HG03378 (cell line): ENCODE results near the gene NFATC4.

Experiments
- ATAC-seq: cut with Tn5 transposase; IDR thresholded peaks from one replicate; pipeline ENCODE4 v1.9.1; 2021; ENCODE audit warnings: mild to moderate bottlenecking, moderate library complexity; ENCODE audit not compliant: unreplicated experiment

NFATC4 gene

DNA sequence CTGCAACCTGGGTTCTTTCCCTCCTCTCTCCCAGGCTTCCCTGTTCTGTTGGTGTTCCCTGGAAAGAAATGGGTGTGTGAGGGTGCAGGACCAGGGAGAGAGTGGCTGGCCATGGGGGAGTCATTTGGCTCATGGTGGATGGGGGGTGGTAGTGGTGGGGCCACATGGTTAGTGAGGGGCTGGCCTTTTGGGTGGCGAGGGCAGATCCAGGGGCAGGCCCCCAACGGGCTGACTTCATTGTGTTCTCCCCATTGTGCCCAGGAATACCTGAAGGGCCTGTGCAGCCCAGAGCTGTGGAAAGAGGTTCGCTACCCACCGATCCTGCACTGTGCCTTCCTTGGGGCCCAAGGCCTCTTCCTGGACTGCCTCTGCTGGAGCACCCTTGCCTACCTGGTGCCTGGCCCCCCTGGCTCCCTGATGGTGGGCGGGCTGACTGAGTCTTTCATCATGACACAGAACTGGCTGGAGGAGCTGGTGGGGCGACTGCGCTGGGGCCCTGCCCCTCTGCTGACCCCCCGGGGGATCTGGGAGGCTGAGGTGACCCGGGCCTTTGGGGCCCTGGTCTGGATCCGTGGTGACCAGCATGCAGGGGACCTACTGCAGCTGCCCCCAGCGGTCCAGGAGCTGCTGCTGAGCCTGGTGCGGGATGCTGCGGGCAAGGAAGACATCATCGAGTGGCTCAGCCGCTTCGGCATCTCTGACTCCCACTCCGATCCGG is 39.8 kb downstream of the NFATC4 start:
- ATAC-seq = no peak

DNA sequence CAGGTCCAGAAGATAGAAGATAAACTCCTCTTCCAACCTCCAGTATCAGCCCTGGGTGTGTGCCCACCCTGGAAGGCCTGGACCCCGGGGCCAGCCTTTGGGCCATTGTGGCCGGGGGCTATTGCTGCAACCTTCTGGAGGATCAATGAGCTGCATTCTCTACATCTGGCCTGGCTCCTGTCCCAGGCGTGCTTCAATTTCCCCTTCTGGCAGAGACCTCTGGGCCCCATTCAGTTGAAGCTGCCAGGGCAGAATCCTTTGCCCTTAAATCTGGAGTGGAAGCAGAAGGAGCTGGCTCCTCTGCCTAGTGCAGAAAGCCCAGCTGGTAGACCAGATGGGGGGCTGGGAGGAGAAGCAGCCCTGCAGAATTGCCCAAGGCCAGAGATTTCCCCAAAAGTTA is 40.8 kb downstream of the NFATC4 start:
- no peak for ATAC-seq

DNA sequence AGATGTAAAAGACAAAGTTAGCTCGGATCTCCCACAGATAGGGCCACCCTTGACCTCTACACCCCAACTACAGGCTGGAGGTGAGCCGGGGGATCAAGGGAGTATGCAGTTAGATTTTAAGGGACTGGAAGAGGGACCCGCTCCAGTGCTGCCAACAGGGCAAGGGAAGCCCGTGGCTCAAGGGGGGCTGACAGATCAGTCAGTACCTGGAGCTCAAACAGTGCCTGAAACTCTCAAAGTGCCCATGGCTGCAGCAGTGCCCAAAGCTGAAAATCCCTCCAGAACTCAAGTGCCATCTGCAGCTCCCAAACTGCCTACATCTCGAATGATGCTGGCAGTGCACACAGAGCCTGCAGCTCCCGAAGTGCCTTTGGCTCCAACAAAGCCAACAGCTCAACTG is 41.2 kb downstream of the NFATC4 start:
- no peak for ATAC-seq

DNA sequence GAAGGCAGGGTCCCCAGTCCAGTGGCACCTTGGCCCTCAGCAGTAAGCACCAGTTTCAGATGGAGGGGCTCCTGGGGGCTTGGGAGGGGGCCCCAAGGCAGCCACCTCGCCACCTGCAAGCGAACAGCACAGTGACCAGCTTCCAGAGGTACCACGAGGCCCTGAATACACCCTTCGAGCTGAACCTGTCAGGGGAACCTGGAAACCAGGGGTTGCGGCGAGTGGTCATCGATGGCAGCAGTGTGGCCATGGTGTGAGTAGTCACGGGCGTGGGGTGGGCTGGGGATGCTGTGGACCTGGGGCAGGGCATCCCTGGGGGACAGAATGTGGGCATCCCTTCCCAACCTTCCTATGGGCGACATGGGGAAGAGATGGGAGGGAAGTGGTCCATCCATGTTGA is 42.0 kb downstream of the NFATC4 start:
- ATAC-seq = no peak

DNA sequence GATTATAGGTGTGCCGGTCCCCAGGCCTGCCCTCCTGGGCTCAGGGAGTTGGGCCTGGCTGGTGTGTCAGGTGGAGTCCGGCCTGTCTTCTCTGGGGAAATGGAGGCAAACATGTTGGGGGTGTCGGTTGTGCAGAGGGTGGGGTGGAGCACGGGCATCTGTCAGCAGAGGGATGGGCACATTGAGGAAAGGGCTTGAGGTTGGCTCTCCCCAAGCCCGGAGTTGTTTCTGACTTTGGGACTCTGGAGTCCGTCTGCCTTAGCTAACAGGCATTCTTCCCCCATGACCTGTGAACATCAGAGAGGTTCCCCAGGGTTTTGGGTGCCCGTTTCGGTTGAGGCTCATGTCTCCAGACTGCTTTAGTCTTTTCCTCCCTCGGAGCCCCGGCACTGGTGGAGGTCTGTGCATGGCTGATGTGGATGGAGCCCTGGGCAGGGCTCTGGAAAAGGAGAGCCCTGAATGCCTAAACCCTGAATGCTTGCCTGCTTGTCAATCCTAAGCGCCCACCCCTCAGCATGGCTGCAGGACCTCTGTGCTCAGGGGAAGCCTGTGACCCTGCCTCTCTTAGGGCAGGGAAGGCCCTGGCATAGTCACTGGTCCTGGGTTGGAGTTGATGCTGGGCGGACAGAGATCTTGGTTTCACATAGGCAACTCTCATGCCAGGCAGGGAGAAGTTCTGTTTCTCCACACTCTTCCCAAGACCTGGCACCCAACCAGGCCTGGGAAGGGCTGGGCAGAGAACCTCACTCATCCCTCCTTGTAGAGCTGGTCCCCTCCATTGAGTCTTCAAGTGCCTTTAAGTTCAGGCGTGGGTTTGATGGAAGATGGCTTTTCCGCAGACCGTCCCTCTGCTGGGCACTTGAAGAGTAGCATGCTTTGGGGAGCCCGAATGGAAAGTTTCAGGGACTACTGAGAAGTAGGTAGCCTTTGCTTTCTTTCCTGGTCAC is 43.7 kb downstream of the NFATC4 start:
- ATAC-seq = peak; percentile 65

DNA sequence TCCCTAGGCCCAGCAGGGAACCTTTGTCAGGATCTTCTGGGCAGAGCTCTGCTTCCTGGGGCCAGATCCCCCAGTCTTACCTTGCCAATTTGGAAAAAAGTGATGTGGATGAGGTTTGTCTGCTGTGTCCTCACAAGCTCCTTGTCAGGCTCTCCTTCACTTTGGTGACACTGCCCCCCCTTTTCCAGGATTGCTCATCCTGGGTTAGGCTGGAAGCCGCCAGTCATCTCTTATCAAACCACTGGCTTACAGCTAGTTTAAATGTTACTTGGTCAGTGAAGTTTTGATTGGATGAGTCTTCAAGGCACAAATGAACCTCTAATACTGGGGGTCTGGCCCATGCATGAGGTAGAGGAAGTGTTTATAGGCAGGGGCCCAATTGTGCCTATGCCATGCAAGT is 46.1 kb downstream of the NFATC4 start:
- ATAC-seq = no peak

DNA sequence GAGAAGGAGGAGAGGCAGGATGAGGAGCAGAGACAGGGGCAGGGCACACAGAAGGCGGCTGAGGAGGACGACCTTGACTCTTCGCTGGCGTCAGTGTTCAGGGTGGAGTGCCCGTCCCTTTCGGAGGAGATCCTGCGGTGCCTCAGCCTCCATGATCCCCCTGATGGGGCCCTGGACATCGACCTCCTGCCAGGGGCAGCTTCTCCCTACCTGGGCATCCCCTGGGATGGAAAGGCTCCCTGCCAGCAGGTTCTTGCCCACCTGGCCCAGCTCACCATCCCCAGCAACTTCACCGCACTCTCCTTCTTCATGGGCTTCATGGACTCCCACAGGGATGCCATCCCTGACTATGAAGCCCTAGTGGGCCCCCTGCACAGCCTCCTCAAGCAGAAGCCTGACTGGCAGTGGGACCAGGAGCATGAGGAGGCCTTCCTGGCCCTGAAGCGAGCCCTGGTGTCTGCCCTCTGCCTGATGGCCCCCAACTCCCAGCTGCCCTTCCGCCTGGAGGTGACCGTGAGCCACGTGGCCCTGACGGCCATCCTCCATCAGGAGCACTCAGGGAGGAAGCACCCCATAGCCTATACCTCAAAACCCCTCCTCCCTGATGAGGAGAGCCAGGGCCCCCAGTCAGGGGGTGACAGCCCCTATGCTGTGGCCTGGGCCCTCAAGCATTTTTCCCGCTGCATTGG is 46.9 kb downstream of the NFATC4 start:
- ATAC-seq = no peak

DNA sequence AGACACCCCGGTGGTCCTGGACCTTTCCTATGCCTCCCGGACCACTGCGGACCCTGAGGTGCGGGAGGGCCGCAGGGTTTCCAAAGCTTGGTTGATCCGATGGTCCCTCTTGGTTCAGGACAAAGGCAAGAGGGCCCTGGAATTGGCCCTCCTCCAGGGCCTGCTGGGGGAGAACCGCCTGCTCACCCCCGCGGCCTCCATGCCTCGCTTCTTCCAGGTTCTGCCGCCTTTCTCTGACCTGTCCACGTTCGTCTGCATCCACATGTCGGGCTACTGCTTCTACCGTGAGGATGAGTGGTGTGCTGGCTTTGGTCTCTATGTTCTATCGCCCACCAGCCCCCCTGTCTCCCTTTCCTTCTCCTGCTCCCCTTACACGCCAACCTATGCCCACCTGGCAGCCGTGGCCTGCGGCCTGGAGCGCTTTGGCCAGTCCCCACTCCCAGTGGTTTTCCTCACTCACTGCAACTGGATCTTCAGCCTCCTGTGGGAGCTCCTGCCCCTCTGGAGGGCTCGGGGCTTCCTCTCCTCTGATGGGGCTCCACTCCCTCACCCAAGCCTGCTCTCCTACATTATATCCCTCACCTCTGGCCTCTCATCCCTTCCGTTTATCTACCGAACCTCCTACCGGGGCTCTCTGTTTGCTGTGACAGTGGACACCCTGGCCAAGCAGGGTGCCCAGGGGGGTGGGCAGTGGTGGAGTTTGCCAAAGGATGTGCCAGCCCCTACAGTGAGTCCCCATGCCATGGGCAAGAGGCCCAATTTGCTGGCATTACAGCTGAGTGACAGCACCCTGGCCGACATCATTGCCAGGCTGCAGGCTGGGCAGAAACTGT is 47.7 kb downstream of the NFATC4 start:
- ATAC-seq = no peak

DNA sequence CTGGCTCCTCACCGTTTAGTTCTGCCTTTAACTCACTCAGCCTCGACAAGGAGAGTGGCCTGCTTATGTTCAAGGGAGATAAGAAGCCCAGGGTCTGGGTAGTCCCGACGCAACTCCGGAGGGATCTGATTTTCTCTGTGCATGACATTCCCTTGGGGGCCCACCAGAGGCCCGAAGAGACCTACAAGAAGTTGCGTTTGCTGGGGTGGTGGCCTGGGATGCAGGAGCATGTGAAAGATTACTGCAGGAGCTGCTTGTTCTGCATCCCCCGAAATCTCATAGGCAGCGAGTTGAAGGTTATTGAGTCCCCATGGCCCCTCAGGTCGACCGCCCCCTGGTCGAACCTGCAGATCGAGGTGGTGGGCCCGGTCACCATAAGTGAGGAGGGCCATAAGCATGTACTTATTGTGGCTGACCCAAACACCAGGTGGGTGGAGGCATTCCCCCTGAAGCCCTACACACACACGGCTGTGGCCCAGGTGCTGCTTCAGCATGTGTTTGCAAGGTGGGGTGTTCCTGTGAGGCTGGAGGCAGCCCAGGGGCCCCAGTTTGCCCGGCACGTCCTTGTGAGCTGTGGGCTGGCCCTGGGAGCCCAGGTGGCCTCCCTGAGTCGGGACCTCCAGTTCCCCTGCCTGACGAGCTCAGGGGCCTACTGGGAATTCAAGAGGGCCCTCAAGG is 48.4 kb downstream of the NFATC4 start:
- ATAC-seq = no peak

DNA sequence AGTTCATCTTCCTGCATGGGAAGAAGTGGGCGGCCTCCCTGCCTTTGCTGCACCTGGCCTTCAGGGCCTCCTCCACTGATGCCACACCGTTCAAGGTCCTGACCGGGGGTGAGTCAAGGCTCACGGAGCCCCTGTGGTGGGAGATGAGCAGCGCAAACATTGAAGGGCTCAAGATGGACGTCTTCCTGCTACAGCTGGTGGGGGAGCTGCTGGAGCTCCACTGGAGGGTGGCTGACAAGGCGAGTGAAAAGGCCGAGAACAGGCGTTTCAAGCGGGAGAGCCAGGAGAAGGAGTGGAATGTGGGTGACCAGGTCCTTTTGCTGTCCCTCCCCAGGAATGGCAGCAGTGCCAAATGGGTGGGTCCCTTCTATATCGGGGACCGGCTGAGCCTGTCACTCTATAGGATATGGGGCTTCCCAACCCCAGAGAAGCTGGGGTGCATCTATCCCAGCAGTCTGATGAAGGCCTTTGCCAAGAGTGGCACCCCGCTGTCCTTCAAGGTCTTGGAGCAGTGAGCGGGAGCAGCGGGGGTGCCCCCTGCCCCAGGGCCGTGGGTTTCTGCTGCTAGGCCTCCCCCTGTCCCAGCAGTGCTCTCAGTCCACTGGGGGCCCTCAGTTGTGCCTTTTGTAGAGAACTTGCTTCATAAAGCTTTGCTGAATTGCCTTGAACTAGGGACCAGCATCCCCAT is 49.1 kb downstream of the NFATC4 start:
- no peak for ATAC-seq

DNA sequence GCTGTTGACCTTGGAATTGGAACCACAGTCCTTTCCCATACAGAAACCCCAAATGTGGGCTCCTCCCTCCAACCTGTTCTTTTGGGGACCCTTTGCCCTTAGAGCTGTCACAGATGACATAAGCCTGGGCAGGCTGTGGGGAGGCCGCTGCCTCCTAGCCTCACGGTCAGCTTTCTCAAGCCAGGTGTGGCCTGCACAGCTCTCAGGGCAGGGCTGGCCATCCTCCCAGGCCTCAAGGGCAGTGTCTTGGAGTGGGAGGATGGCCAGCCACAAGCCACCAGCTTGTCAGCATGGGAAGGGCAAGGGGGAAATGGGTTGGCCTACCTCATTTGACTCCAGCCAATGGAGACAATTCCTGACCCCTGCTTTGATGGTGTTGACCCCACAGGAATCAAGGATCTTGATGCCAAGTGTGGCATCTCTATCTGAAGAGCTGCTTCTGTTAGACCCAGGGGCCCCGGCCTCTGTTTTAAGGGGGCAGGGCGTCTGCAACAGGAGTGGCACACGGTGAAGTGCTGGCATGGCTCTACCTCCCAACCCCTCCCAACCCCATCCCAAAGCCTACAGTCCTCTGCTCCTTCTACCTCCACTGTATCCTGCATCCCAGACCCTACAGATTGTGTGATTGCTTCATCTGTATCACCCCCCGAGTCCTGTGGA is 50.0 kb downstream of the NFATC4 start:
- ATAC-seq = no peak

DNA sequence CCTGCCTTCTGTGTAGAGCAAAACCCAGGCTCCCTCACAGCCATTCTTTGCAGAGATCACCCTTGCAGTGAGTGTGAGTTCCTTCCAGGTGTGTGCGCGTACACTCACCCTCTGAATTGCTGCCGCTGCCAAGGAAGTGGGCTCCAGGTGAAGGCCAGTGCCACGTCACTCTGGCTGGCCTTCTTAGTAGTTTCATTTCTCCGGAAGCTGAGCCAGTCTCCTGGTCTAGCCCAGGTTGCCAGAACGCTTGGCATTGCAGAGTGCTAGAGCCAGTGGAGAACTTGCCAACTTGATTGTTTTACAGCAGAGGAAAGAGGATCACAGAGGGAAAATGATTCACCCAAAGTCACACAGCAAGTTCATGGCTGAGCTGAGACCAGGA is 50.5 kb downstream of the NFATC4 start:
- no peak for ATAC-seq

DNA sequence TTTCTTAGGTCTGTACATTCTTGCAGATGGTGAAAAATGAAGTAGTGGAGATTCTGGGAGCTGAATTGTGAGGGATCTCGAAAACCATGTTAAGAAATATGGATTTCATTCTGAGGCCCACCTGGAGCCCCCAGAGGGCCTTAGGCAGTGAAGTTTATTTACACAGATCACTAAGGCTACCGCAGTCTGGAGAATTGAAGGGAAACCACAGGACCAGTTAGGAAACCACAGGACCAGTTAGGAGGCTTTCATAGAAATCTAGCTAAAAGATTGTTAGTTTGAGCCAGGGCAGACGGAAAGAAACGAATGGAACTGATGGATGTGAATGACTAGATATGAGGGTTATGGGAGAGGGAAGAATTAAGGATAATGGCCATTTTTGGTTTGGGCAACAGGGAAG is 54.3 kb downstream of the NFATC4 start:
- no peak for ATAC-seq

DNA sequence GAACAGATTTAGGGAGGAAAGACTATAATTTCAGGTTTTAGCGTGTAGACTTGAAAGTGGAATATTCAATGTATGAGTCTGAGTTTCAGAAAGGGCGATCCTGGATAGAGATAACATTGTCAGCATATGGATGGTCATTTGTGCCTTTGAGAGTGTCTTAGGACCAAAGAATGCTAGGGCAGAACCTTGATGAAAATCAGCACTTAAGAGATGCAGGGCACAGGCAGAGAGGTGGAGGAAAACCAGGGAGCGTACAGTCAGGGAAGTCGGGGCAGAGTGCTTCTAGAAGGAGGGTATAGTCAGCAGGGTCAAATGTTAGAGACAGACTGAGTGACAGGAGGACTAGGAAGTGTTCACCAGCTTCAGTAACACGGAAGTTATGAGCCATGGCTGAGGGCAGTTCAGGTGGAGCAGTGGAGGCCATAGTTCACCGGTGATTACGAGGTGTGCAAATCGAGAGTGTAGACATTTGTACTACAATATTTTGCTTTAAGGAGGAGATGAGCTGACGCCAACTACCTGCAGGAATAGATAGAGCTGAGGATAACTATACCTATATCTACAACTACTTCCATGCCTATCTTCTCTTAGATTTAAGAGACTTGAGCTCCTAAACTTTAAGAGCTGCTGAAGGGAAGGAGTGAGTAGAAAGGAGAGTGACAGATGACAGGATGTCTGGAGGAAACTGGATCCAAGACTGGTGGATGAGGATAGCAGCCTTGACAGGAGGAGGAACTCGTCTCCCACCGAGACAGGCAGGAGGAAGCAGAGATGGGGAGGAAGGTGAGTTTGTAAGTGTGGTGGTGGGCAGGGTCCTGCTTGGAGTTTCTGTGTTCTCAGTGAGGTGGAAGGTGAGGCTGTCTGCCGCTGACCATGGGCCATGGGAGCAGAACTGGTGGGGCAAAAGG is 55.0 kb downstream of the NFATC4 start:
- no peak for ATAC-seq

DNA sequence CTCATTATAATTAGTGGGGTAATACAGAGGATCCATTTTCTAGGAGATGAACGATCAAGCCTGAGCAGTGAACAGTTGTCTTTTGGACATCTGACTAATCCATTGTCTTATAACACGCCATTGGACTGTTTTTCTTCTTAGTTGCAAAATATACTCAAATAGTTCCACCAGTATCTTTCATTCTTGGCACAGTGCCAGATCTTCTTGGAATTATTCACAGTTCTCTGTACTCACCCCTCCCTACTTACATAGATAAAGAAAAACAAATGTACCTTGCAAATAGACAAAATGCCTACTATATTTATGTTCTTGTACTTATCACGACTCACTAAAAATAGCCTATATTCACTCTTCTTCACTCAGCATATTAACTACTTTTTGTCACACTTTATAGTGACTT is 57.7 kb downstream of the NFATC4 start:
- no peak for ATAC-seq

DNA sequence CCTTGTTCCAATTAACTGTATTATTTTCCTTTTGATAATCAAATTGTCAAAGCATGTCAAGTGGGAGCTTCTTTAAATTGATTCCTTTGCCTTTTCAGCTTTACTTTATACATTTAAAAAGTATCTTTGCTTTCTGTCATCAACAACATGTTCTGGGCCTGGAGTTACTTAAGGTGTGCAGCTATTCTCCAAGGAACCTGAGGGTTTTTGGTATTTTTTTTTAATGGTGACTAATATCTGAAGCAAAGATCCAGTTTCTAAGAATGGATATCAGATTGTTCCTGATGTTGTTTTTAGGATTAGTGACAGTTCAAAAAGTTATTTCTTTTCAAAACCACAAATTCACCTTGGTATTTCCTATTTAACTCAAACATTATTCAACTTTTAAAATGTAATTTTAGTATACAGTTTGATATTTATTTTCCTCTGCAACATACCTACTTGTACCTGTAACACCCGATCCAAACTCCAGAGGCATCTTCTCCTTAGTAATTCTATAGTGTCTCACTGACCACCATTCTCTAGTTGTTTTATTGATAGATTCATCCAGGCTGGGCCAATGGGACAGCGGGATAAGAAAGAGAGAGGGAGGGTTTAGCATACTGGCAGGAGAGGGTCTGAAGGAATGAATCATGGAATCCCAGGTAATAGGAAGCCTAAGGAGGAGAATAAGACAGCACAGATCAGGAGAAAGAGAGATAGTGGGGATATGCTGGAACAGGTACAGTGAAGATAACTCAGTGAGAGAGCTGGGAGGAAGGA is 58.3 kb downstream of the NFATC4 start:
- ATAC-seq = no peak

DNA sequence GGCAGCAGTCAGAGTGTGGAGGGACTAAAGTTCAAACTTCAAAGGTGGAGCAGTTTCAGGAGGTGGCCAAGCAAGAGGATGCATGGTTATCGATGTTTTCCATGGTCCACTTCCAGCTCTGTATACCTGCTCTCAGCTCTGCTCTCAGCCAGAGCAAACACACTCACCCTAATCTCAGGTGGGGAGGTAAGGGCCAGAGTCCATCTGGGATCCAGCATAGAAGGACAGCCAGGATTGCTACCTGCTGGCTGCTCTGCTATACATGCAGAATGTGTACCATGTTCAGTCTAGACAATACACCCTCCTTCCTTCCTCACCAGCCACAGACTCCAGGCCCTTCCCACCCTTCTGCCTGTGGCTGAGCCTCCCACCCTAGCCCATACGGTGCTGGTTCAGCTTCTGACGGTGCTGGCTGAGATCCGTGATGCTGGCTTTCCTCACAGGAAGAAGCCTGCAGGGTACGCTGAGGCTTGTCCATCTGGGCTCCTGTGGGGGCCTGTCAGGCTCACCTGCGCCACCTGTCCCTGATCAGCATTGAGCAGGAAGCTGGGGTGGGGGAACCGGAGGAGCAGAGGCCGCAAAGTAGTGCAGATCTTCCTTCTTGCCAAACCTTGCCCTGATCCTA is 59.0 kb downstream of the NFATC4 start:
- ATAC-seq = no peak
